SIG-M5 treated with dmso at 0.1 percent for 504 hours (cell line): ENCODE results near the gene ADPRS.
A peak's percentile ranks its signal among the peaks of the same experiment; 100 is the strongest.

Experiments used
- DNase-seq: peaks from one replicate; lab custom pipeline; 2025; ENCODE audit not compliant: unreplicated experiment; lab: John Stamatoyannopoulos, UW

Gene ADPRS

GRCh38 chr1:36088577-36089392 lies at the start of gene ADPRS:
Gene ADPRS, plus strand, starts transcription at chr1:36088892. Its CDS starts 13 bp downstream, at chr1:36088905.
- DNase-seq = peak; percentile 91

DNA sequence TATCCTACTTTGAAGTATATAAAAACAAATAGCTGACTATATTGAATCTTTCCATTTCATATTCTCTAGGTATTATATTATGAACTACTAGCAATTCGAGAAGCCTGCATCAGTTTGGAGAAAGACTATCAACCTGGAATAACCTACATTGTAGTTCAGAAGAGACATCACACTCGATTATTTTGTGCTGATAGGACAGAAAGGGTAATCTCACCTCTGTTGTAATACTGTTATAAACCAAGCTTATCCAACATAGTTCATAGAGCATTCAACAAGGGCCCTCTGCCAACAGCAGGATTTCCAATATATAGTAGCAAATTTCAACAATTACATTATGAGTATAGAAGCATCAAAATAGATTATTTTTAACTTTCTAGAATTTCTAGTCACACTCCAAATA lies 48.5 kb upstream of the ADPRS start:
- DNase-seq = no peak

GRCh38 chr1:36051821-36052220 lies 36.9 kb upstream of the ADPRS start:
- DNase-seq = no peak

DNA sequence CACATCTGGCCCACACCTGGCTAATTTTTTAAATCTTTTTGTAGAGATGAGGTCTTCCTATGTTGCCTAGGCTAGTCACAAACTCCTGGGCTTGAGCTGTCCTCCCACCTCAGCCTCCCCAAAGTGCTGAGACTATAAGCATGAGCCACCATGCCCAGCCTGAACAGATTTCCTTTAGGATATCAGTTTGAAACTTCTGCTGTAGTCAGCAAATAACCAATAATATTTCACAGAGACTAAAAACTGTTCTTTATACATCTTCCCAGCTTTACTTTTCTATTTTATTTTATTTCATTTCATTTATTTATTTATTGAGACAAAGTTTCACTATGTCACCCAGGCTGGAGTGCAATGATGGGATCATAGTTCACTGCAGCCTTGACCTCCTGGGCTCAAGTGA lies 34.7 kb upstream of the ADPRS start:
- DNase-seq = no peak

- peak; percentile 5 for DNase-seq
Measured at GRCh38 chr1:36055706-36056105, 33.0 kb upstream of the ADPRS start.

DNA sequence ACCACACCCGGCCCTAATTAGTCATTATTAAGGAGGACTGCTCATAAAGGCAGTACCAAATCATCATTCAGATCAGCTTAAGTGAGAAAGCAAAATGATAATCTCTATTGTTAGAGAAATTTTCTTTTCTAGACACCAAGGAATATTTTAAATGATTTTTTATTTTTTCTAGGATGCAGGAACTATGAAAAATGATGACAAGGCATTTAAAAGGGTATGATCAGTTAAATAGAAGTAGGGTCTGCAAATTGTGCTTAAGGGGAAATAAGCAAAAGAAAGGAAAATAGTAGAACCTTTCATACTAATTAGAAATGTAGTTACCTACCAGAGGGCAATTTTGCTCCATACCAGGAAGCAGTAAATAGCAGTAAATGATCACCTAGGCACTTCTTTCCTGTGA lies 26.4 kb upstream of the ADPRS start:
- no peak for DNase-seq

DNA sequence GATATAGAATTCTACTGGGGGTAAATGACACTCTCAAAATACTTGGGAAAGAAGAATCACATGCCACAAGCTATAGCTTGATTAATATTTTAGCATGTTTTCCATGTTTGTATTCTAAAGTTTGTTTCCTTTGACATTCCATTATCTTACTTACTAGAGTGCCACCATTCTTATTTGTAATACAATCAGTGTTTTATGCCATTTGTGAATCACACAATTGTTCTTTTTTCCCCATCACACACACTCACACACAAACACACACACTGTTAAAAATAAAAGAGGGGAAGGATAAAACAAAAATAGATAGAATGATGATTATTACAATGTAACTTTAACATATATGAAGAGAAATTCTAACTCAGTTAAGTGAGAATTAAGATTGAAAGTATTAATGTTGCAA lies 20.8 kb upstream of the ADPRS start:
- DNase-seq = no peak

DNA sequence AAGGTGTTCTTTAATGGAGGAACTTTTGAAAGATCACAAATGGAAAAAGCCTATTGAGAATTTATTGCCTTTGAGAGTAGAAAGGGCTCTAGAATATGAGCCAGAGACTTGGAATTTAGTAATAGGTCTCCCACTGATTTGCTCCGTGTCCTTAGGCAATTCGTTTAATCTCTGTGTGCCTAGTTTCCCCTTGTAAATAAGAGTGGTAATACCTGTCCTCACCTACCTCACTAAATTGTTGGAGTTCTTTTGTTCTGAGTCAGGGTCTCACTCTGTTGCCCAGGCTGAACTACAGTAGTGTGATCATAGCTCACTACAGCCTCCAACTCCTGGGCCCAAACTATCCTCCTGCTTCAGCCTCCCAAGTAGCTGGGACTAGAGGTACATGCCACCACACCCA lies 19.8 kb upstream of the ADPRS start:
- DNase-seq = no peak

GRCh38 chr1:36070349-36070748 lies 18.3 kb upstream of the ADPRS start:
- no peak for DNase-seq

DNA sequence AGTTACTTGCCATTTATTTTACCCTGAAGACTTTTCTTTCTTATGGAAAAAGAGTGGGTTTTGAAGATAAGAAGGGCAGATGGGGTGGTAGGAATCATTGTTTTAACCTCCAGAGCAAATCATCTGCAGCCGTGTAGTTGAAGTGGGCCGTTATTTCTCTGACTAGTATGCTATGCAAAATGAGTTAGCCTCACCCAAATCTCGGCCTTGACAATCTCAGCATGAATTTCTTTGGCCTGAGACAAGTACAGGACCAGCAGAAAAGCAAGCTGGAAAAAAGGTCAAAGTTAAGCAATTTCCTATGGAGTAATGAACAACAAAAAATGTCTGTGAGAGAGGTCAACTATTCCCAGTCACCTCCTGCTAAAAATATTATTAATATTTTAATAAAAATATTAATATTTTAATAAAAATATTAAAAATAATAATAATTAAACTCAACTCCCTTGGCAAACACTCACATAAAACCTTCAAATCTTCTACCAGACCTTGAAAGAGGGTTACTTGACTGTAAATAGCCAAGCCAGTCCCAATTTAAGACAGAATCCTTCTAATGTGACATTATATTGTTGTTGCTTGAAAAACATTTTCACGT lies 11.6 kb upstream of the ADPRS start:
- no peak for DNase-seq

DNA sequence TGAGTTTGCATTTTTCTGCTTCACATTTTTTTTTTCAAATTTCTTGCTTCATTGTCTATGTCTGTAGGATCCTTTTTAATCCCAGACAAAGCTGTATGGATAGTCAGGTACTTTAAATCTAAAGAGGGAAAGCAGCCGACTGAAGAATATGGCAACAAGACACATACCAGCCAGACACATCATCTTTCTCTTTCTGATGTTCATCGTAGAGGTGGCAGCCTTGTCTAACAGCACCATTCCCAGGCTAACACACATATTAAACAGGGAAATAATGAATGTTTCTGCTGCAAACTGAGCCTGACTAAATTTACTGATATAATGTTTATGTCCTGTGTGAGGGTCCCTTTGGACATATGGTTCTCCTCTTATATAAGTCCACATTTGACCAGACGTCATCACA lies 8.5 kb upstream of the ADPRS start:
- DNase-seq = no peak

DNA sequence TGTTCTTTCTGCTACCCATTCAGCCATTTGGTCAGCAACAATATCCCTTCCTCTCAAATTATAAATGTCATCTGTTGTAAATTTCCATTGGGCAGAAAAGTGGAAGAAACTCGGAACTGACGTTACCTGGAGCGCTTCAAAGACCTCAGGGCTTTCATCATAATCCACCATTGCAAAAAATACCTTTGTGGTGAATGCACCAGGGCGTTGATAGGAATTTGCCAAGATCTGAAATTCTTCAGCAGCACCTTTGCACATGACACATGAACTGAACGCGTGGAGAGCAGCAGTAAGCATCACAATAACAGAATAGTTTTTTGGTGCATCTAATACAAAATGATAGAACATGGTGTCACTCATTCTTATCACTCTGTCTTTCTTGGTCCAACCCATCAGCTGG lies 7.9 kb upstream of the ADPRS start:
- no peak for DNase-seq

- DNase-seq = no peak
Measured at GRCh38 chr1:36081926-36082485, 6.7 kb upstream of the ADPRS start.

DNA sequence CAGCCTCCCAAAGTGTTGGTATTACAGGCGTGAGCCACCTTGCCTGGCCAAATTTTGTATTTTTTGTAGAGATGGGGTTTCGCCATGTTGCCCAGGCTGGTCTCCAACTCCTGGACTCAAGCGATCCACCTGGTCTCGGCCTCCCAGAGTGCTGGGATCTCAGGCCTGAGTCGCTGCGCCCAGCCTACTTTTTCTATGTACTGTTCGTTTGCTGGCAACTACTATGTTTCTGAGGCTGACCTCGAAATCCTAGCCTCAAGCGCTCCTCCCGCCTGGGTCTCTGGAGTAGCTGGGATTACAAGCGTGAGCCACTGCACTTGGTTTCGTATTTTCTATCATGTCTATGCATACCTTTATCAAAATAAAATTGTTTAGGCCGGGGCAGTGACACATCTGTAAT lies 5.5 kb upstream of the ADPRS start:
- DNase-seq = no peak

DNA sequence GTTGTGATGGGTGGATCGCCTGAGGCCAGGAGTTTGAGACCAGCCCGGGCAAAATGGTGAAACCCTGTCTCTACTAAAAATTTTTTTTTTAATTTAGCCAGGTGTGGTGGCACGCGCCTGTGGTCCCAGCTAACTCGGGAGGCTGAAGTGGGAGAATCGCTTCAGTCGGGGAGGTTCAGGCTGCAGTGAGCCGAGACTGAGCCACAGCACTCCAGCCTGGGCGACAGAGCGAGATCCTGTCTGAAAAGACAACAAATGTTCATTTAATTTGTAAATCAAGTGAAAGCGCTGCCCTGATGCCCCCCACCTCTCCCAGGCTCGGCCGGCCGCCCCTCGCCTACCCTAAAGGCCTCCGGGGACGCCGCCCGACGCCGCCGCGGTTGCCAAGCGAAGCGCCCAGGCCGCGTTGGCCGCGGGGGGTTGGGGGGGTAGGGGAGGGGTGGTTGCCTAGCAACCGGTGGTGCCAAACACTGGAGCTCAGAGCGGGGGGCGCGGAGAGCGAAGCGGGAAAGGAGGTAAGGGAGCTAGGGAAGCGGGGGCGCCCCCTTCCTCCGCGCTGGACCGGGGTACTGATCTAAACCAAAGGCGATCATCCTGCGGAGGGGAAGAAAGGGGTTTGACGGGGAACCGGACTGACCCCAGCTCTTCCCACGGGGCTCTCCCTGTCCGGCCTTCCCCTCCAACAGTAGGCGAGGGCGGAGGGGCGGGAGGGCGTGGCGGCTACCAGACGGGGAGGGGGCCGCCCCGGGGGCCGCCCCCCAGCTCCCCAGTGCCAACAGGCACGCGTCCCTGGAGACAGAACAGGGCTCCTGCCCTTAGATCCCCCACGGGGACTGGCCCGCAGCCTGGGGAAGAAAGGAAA lies 4.8 kb upstream of the ADPRS start, which contains the start of gene TEKT2:
TSS of gene TEKT2 (plus strand) at position 460 of the 862 bp plus-strand sequence. CDS start 828 bp downstream, outside the sequence.
- DNase-seq = no peak

DNA sequence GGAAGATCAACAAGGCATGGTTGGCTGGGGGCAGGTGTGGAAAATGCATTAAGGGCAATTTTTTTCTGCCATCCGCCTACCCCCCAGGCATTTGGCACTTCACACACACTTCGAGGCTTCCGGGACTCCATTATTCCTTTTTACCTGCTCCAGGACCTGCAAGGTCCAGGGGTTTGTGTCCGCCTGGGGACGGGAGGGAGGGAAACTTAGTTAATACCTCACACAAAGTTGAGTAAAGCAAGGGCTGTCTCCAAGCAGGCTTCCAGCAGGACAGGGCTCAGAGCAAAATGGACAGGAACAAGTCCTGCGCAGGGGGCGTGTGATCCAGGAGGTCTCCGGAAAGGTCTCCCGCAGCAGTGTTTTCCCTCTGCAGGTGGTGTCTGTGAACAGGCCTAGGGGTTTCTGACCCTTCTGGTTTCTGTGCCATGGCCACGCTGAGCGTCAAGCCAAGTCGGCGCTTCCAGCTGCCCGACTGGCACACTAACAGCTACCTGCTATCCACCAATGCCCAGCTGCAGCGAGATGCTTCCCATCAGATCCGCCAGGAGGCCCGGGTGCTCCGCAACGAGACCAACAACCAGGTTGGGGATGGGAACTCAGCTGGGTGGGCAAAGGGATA lies 4.1 kb upstream of the ADPRS start:
- no peak for DNase-seq

DNA sequence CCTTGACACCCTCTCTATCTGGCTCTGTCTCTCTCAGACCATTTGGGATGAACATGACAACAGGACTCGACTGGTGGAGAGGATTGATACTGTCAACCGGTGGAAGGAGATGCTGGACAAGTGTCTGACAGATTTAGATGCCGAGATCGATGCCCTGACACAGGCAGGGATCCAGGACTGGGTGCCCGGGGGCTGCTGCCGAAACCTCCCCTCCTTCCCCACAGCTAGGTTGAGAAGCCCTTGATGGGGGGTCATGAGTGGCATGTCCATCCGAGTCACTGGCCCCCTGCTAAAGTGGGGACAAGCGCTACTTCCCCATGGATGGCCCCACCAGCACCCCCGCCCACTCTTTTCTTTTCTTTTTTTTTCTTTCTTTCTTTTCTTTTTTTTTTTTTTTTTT lies 3.6 kb upstream of the ADPRS start:
- DNase-seq = no peak

DNA sequence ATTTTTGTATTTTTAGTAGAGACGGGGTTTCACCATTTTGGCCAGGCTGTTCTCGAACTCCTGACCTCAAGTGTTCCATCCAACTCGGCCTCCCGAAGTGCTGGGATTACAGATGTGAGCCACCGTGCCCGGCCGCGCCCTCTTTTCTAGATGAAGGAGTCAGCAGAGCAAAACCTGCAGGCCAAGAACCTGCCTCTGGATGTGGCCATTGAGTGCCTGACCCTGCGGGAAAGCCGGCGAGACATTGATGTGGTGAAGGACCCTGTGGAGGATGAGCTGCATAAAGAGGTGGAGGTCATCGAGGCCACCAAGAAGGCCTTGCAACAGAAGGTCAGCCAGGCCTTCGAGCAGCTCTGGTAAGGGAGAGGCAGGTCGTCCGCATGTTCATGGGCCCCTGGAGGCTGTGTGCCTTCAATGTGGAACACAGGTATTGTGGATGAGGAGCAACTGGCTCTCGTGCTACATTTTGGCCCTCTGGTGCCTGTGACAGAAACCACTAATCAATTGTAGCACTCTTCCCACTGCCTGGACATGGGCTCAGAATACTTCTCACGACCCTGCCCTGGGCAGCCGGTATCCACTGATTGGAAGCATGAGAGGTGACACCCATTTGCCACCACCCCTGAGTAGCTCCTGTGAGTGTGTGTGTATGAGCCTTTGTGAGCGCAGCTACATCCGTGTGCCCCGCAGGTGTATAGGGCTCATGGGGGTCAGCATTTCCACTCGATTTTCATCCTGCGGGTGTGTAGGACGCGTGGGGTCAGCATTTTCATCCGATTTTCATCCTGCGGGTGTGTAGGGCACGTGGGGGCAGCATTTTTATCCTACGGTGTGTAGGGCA lies 2.8 kb upstream of the ADPRS start:
- no peak for DNase-seq

GRCh38 chr1:36086529-36087232 lies 2.0 kb upstream of the ADPRS start:
- DNase-seq = no peak
